ENCODE data around the gene BCR.
"Not testable (repeated sequence)": the region's sequence is repeated elsewhere in the genome, so short reads cannot be mapped to it uniquely, and the experiment has no call there.

BCR gene

DNA sequence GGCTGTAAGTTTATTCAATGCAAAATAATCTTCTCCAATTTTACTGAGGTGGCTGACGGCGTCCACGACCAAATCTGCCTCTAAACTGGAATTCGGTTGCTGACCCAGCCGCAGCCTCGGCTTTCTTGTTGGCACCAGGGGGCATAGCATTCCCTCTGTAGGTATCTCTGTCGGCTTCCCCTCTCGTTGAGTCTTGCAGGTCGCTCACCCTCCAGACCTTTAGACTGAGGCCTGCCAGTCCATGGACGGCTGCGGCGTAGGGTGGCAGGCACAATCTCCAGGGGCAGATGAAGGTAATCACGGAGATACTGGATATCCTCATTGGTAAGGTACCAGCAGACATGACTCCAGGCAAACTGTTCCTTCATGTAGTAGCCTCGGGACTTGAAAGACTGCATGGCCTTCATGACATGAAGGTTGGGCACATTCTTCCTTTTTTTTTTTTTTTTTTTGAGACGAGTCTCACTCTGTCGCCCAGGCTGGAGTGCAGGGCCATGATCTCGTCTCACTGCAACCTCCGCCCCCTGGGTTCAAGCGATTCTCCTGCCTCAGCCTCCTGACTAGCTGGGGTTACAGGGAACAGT, 142.3 kb downstream of the BCR start:
- DNase-seq (ENCODE audit: low read depth) = not testable (repeated sequence)

DNA sequence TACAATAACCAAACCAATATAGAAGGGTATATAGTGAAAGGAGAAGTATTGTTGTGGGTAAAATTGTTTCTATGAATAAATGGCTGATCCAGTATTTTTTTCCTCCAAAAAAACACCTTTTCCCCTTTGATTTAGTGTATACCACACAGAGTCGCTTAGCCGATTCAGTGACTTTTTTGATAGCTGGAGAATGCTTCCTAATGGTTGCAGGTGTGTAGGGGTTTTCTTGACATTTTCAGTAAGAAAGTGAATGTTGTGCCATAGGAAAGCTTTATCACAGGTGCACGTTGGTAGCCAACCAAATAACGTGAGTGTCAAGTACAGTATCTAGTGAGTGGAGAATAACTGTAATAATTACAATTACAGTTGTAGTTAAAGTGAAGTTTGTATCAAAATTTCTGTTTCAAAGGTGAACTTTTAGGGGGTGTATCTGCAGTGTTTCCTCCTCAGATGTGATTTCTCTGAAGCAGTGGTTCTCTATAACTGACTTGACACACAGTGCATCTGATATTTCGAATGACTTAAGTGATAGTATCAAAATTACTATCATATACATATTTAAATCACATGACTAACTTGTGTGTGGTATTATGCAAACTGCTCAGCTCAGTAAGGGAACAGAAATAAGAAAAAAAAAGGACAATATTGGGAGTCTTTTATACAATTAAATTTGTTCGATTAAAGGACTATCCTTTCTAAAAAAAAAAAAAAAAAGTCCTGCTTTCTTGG, 143.8 kb downstream of the BCR start:
- not testable (repeated sequence) for DNase-seq (ENCODE audit: low read depth)

DNA sequence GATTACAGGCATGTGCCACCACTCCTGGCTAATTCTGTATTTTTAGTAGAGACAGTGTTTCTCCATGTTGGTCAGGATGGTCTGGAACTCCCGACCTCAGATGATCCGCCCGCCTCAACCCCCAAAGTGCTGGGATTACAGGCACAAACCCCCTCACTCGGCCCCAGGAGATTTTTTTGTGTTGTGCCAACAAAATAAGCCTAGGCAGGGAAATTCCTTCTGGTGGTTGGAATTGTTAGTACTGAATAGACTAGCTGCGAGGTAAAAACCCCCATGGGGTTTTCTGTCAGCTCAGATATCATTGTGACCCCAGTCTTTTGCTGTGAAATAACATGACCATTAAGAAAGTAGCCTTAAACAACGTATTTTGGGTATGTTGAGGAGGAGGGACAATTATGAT, 144.9 kb downstream of the BCR start:
- no peak for DNase-seq (ENCODE audit: low read depth)

DNA sequence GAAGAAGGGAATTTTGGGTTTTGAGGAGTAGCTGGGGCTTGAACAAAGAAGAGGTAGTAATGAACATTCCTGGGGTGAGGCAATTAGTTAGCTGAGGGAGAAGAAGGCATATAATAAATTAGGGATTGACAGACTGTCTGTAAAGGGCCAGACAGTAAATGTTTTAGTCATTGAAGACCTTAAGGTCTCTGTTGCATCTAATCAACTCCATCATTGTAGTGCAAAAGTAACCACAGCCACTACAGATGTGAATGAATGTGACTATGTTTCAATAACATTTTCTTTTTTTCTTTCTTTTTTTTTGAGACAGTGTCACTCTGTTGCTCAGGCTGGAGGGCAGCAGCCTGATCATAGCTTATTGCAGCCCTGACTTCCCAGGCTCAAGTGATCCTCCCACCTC, 153.5 kb downstream of the BCR start:
- DNase-seq (ENCODE audit: low read depth) = not testable (repeated sequence)

DNA sequence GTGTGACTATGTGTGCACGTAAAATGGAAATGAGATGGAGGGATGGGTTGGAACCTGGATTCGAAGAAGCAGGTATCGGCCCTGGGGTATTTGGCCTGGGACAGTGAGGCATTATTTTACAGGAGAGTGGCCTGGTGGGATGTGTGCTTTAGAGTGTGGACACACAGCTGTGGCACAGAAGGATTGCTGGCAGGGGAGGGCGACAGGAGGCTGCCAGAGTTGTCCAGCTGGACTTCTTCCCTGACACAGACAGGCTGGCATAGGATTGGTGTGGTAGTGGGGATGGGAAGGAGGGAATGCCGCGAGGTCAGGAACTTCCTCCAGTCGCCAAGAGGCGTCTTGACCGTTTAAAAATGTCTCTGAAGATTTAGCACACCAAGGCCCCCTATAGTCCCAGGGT, 157.4 kb downstream of the BCR start:
- DNase-seq (ENCODE audit: low read depth) = not testable (repeated sequence)

DNA sequence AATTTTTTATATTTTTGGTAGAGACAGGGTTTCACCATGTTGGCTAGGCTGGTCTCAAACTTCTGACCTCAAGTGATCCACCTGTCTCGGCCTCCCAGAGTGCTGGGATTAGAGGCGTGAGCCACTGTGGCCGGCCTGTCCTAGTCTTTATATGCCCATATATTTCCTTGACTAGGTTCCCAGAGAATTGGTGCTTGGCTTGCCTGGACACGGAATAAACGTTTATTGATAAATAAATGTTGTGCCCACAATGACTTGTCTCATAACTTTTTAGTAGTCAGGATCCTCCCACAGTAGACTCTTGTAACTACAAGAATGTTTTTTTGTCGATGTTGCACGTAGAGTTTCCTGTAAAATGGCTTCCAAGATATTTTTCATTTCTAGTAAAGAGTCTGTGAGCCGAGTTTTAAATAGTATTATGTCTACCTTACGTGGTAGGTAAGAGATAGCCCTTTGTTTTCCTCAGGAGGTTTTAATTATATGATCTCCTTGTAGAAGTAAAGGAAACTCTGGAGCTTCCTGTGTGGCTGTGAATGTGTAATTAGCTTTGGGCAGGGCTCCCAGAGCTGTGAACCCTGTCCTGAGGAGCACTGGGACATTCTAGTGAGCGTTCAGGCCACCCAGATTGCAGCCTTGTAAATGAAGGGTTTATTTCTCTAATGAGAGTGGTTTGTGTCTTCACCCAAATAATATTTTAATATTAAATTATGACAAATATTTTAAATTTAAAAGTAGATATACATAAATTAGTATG, 161.8 kb downstream of the BCR start:
- DNase-seq (ENCODE audit: low read depth) = not testable (repeated sequence)

DNA sequence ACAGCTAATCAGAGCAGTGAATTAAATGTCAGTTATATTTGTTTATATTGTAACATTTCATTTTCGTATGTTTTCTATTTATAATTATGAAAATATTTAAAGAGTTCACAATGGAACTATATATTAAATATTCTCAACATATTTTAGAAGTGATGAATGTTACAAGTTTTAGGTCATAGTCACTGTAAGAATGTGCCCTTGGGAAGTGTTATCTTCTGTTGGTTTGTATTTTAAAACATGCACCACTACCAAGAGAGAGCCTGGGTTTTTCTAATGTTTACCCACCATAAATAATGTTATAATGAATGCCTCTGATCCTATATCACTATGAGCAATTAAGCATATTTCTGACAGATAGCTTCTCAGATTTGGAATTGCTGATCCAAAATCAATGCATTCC, 171.0 kb downstream of the BCR start:
- DNase-seq (ENCODE audit: low read depth) = no peak

DNA sequence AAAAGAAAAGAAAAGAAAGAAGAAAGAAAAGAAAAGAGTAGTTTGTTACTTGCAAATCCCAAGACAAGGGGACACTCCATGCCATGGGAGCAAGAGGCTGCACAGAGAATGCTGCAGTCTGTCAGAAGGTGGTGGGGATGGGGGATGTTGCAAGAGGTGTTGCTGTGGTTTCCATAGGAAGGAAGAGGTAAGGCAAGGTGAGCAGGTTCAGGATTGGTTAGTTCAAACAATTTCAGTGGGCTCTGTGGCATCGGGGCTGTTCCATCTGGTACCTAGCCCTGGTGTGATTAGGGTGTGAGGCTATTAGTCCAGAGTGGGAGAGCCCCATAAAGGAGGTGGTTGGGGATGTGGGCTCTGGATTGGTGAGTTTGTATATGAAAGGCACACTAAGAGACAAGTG, 172.7 kb downstream of the BCR start:
- DNase-seq (ENCODE audit: low read depth) = no peak

DNA sequence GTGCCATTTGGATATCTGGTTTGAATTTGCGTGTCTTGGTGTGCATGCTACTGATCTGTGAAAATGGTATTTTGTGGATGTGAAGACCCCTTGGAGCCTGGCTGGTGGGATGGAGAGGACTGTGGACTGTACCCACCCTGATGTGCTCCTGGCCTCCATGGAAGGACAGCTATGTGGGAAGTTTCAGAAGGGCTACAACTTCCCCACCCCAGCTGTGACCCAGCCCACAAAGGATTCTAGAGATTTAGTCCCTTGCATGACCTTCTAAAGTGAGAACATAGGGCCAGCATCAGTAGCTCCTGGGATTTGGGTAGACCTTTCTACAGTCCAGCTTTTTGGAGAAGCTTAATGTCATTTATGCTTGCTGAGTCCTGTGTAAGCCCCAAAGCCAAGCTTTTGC, 173.4 kb downstream of the BCR start:
- no peak for DNase-seq (ENCODE audit: low read depth)

DNA sequence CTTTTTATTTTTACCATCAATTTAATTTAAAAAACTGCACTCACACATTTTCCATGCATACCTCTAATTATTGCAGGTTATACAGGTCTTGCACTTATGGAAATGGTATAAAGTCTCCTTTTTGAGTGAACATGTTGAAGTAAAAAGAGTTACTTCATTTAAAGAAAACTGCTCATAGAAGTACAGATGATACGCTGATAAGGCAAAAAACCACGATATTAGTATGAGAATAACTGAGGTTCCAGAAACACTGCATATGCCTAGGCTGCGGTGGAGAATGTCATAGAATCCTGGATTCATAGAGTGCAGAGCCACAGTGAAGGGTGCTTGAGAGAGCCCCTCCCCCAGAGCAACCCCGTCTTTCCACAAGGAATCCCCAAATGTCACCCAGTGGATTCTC, 175.8 kb downstream of the BCR start:
- no peak for DNase-seq (ENCODE audit: low read depth)

DNA sequence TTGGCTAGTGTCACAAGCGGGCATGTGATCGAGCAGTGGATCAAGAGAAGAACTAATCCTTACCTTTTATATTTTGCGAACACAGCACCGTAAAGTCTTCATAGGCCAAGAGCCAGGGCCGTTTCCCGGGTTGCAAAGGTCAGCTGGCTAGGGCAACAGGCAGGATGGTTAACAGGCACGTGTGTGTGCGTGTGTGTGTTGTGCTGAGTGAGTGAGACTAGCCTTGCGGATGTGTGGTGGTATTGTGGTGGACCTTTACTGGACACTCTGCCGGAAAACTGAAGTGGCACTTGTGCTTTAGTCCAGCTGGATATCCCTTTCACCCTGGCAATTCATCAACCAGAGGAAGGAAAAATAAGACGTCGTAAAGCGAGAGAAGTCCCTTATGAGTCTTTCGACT, 176.7 kb downstream of the BCR start:
- no peak for DNase-seq (ENCODE audit: low read depth)

DNA sequence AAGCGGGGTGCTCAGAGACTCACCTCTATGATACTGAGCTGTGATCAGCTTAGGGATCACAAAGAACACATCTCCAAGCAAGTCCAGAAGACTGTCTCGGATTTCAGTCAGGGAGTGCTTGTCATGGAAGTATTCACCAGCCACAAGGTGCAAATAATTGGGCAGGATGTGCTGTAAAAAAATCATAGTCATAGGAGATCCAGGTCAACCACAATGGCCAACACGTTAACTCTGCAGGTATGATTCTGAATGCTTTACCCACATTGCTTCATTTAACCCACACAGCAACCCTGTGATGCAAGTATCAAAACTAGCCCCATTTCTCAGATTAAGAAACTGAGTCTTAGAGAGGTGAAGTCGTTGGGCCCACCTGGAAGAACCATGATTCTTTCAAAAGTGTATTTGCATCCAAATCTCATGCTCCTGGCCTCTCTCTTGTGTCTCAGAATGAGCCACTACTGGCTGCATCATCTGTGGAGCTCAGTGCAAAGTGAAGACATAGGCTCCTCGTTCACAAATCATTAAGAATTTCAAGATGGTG, 179.3 kb downstream of the BCR start:
- DNase-seq (ENCODE audit: low read depth) = no peak

DNA sequence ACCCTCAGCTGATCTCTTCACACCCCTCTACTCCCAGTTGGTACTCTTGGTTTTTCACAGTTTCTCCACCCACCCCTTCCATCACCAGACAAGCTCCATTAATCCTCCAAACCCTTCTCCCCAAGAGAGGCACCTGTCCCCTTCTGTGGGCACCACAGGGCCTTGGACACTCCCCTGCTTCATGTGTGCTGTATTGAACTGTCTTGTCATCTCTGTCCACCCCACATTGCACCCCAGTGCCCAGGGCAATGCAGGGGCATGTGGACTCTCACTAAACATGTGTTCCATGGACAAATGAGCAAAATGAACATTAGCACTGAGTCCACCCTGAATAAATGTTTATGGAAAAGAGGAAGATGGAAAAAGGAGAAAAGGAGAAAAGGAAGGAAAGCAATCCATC, 181.4 kb downstream of the BCR start:
- DNase-seq (ENCODE audit: low read depth) = no peak

DNA sequence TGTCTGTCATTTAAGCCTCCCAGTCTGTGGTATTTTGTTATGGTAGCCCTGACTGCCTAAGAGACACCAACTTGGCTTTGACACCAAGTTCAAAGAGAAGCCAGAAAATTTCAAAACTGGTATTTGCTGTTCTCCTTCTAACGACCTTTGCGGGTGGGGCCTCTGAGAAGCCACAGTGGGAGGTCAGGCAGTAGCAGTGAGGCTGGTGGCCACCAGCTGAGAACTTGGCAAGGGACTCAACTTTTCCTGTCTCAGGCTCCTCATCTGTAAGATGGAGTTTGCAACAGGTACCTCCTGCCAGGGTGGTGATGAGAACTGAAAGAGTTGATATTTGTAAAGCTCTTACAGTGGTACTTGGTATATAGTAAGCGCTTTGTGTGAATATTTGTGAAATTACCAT, 183.4 kb downstream of the BCR start:
- DNase-seq (ENCODE audit: low read depth) = no peak

DNA sequence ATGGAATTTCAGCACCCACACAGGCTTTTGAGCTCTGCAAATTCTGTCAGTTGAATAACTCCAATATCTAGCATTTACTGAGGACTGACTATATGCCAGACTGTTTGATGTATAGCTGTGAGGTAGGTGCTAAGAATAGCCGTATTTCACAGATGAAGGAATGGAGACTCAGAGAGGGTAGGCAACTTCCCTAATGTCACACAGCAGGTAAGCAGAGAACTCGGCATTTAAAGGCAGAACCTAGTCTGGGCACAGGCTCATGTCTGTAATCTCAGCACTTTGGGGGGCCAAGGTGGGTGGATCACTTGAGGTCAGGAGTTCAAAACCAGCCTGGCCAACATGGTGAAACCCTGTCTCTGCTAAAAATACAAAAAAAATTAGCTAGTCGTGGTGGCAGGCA, 184.1 kb downstream of the BCR start:
- DNase-seq (ENCODE audit: low read depth) = no peak

DNA sequence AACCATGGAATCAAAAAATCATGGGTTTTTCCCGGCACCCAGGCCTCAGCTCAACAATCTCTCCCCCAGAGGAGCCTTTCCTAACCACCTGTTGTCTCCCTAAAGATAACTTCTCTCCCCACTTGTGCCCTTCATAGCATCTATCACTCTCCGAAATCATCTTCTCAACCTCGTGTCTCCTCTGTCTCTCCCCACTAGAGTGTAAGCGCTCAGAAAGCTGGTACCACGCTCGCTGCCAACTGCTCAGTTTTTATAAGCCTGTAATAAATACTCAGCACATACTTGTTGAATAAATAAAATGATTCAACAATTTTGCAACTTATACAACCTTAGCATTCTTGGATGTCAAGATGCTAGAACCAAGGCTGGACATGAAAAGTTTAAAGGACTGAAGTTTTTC, 185.2 kb downstream of the BCR start:
- DNase-seq (ENCODE audit: low read depth) = no peak

DNA sequence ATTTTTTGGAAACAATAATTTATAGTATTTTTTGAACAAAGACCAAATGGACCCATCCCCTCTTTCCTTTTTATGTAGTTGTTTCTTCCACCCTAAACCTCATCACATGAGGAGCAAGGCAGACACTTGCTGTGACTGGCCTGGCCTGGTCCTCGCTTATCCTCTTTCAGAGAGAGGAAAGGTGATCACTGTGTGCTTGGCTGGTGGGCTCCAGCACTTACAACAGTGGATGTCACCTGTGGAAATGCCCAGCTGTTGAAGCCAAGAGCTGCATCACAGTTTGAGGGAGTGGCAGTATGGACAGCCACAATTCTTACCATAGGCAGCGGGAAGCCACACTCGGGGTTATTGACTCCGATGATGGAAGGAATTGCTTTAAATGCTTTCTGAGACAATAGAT, 185.7 kb downstream of the BCR start:
- no peak for DNase-seq (ENCODE audit: low read depth)

DNA sequence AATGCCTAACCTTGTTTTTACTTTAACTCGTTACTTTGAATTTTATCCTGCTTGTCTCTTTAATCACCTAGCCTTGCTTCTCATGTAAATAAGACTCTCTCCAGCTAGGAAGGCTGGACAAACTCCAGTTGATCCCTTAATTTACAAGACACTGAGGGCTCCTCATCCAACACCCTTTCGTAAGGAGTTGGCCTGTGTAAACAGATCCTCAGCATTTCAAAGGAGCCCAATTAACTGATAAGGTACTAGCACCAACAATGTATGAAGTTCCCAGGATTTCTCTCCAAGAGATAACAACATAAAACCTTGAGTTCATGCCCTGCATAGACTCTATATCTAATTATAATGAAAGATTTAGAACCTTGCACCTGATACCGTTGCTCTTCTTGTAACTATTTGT, 186.9 kb downstream of the BCR start:
- DNase-seq (ENCODE audit: low read depth) = not testable (repeated sequence)
